HEK293T (cell line): ENCODE measurements around the gene SGPL1.

ENCODE experiments used
- ARNT ChIP-seq: fragments of 450-650 bp; IDR thresholded peaks from 2 replicates; pipeline ENCODE4 v1.6.1; 2017; ENCODE audit warnings: mild to moderate bottlenecking
- ELF4 ChIP-seq: fragments of 450-650 bp; IDR thresholded peaks from 2 replicates; pipeline ENCODE4 v1.6.1; 2017; ENCODE audit warnings: antibody characterized with exemption
- FOXA1 ChIP-seq: fragments of 450-650 bp; IDR thresholded peaks from 2 replicates; pipeline ENCODE4 v1.6.1; 2016; ENCODE audit warnings: mild to moderate bottlenecking
- SP1 ChIP-seq: fragments of 450-650 bp; IDR thresholded peaks from 2 replicates; pipeline ENCODE4 v1.6.1; 2017
- TARDBP ChIP-seq: fragments of 450-650 bp; IDR thresholded peaks from 2 replicates; pipeline ENCODE4 v1.6.1; 2016
- ZNF384 ChIP-seq: fragments of 450-650 bp; IDR thresholded peaks from 2 replicates; pipeline ENCODE4 v1.6.1; 2016

- TF ChIP-seq ELF4 (no peak), ARNT (no peak), SP1 (no peak), TARDBP (no peak), FOXA1 (no peak), ZNF384 (no peak)
These were observed 111.6 kb downstream of the SGPL1 start for GRCh38 chr10:70927189-70927943.
